K562 (cell line): Measurements from ENCODE around the gene NFIC. TPM values are rescaled to one million over a fixed set of nuclear protein-coding genes. Genes with fewer than 3 reads are reported as not detected.
A peak's percentile ranks its signal among the peaks of the same experiment; 100 is the strongest.

Experiments used
- ATAC-seq: fragments of 200-7000 bp; cut with Tn5 transposase; 3 replicates; pipeline ENCODE4 v1.9.1; 2020; ENCODE audit warnings: moderate library complexity
- BruUV-seq: library from RNA; stranded (reverse); fragments of 400-500 nt; replicated peaks from 2 replicates; lab custom pipeline; 2021; lab: Mats Ljungman, UMichigan
- CTCF ChIA-PET: fragments of 300-600 bp; formaldehyde crosslinking; extraction: SDS; loops from one replicate; lab custom pipeline; 2021; ENCODE audit warnings: low intra/inter-chr PET ratio; lab: Yijun Ruan, JAX
- POLR2A ChIA-PET: fragments of 300-600, 350-650 bp; sonication (Branson Sonifier 250); formaldehyde crosslinking; extraction: SDS; loops from one replicate; lab custom pipeline; 2021; ENCODE audit warnings: antibody characterized with exemption, inconsistent platforms; lab: Yijun Ruan, JAX
- DNase-seq, 4 experiments: peaks; one replicate each; pipeline versions ENCODE4 v3.0.0 to v3.0.0-alpha.2; 2011 to 2018; ENCODE audit warnings: low spot score in 3 of 4, mixed read lengths in 3 of 4; ENCODE audit errors: extremely low read depth in 1 of 4
- FAIRE-seq: peaks from 2 replicates; lab custom pipeline; 2011; peaks lifted over from hg19 to GRCh38; lab: Jason Lieb, UNC
- H2AFZ ChIP-seq: 2 replicates; pipeline ENCODE4 v1.6.0; 2011; ENCODE audit warnings: low read depth, low read length, control low read depth, inconsistent platforms
- H3K27ac ChIP-seq: fragments of 200-600 bp; 3 replicates; pipeline ENCODE4 v1.8.0; 2011; ENCODE audit warnings: low read depth, mild to moderate bottlenecking, control low read depth, inconsistent platforms, low read length, moderate library complexity, mixed read lengths; ENCODE audit errors: extremely low read depth
- H3K27me3 ChIP-seq, 2 experiments: fragments of 300-600 bp in 1 of 2; 2 replicates in 1 of 2; 3 replicates in 1 of 2; pipeline versions ENCODE4 v1.6.0 to v1.8.0; 2011; ENCODE audit warnings: inconsistent platforms in 2 of 2, low read length in 2 of 2, mild to moderate bottlenecking in 1 of 2, mixed read lengths in 1 of 2, moderate library complexity in 1 of 2; ENCODE audit not compliant: control insufficient read depth in 2 of 2, insufficient read depth in 2 of 2
- H3K36me3 ChIP-seq: fragments of 300-600 bp; 3 replicates; pipeline ENCODE4 v1.8.0; 2011; ENCODE audit warnings: mild to moderate bottlenecking, low read length, inconsistent platforms; ENCODE audit not compliant: control insufficient read depth, insufficient read depth
- H3K4me1 ChIP-seq, 2 experiments: fragments of 200-600 bp in 1 of 2; replicated peaks in 1 of 2; 2 replicates in 1 of 2; 3 replicates in 1 of 2; pipeline versions ENCODE4 v1.5.1 to v1.8.0; 2011; ENCODE audit warnings: inconsistent platforms in 2 of 2, low read length in 2 of 2, mild to moderate bottlenecking in 1 of 2, mixed read lengths in 1 of 2, moderate library complexity in 1 of 2; ENCODE audit not compliant: control insufficient read depth in 2 of 2, insufficient read depth in 2 of 2
- H3K4me2 ChIP-seq: 2 replicates; pipeline ENCODE4 v1.6.1; 2011; ENCODE audit warnings: low read length, control low read depth, inconsistent platforms, mixed read lengths; ENCODE audit not compliant: insufficient read depth
- H3K4me3 ChIP-seq: fragments of 200-600 bp; sonication (generic), shearing (Covaris generic); 2 replicates; pipeline ENCODE4 v1.5.1; 2016; ENCODE audit warnings: control low read depth, inconsistent platforms
- H3K79me2 ChIP-seq: fragments of 200-600 bp; 3 replicates; pipeline ENCODE4 v1.8.0; 2011; ENCODE audit warnings: low read length, inconsistent platforms; ENCODE audit not compliant: control insufficient read depth, insufficient read depth
- H3K9ac ChIP-seq, 2 experiments: 2 replicates each; pipeline versions ENCODE4 v1.6.0 to v1.6.1; 2011; ENCODE audit warnings: low read depth in 2 of 2, low read length in 2 of 2, control low read depth in 1 of 2, inconsistent platforms in 1 of 2, mild to moderate bottlenecking in 1 of 2, mixed read lengths in 1 of 2; ENCODE audit not compliant: insufficient read depth in 1 of 2
- H3K9me1 ChIP-seq: one replicate; pipeline ENCODE4 v1.6.0; 2011; ENCODE audit warnings: inconsistent platforms, mild to moderate bottlenecking, low read length, moderate library complexity; ENCODE audit not compliant: control insufficient read depth, insufficient read depth
- H3K9me3 ChIP-seq: replicated peaks from 2 replicates; pipeline ENCODE4 v1.5.1; 2011; ENCODE audit warnings: low read depth, low read length, inconsistent platforms; ENCODE audit not compliant: control insufficient read depth, insufficient read depth
- H4K20me1 ChIP-seq: replicated peaks from 2 replicates; pipeline ENCODE4 v1.6.1; 2011; ENCODE audit warnings: low read length, inconsistent platforms, mixed read lengths; ENCODE audit not compliant: control insufficient read depth, insufficient read depth
- ADNP ChIP-seq: fragments of 200-800 bp; sonication (Bioruptor generic); IDR thresholded peaks from 2 replicates; pipeline ENCODE4 v1.6.1; 2016; ENCODE audit warnings: missing genetic modification characterization, missing compliant biosample characterization
- BCL6 ChIP-seq: fragments of 250-450 bp; sonication (Bioruptor Pico); IDR thresholded peaks from 2 replicates; pipeline ENCODE4 v1.4.0; 2020
- BCOR ChIP-seq: fragments of 450-650 bp; IDR thresholded peaks from 2 replicates; pipeline ENCODE4 v1.6.1; 2016
- CBX1 ChIP-seq: sonication (generic); IDR thresholded peaks from 2 replicates; pipeline ENCODE4 v1.6.1; 2016; ENCODE audit warnings: antibody characterized with exemption, low read depth, mild to moderate bottlenecking
- CEBPG ChIP-seq, 3 experiments: fragments of 200-800 bp in 1 of 3; sonication (Bioruptor generic) in 1 of 3; sonication (generic) in 1 of 3; formaldehyde crosslinking in 1 of 3; IDR thresholded peaks in 2 of 3; conservative IDR thresholded peaks in 1 of 3; 2 replicates each; pipeline versions ENCODE4 v1.6.1 to v1.8.0; 2016 to 2022; ENCODE audit warnings: missing compliant biosample characterization in 2 of 3, missing genetic modification characterization in 2 of 3, mild to moderate bottlenecking in 1 of 3, missing genetic modification reagents in 1 of 3
- CHD4 ChIP-seq: fragments of 200-600 bp; sonication (generic); IDR thresholded peaks from 3 replicates; pipeline ENCODE4 v1.6.1; 2012; ENCODE audit warnings: low read depth, mild to moderate bottlenecking, mixed read lengths, low read length, inconsistent platforms; ENCODE audit not compliant: insufficient read depth, insufficient replicate concordance, poor library complexity, severe bottlenecking
- E2F3 ChIP-seq: fragments of 250-450 bp; sonication (Bioruptor Pico); IDR thresholded peaks from 2 replicates; pipeline ENCODE4 v1.4.0; 2020; ENCODE audit warnings: mild to moderate bottlenecking
- KDM1A ChIP-seq, 2 experiments: fragments of 450-650 bp; IDR thresholded peaks; 2 replicates each; pipeline ENCODE4 v1.6.1; 2016; ENCODE audit warnings: mild to moderate bottlenecking in 2 of 2
- MAX ChIP-seq: sonication (generic); formaldehyde crosslinking; IDR thresholded peaks from 2 replicates; pipeline ENCODE4 v1.9.0; 2022; ENCODE audit warnings: mild to moderate bottlenecking, missing genetic modification reagents
- NCOA2 ChIP-seq, 2 experiments: fragments of 450-650 bp; IDR thresholded peaks; 2 replicates each; pipeline ENCODE4 v1.6.1; 2018; ENCODE audit warnings: mild to moderate bottlenecking in 2 of 2, moderate library complexity in 1 of 2; ENCODE audit not compliant: partially characterized antibody in 2 of 2
- PTBP1 ChIP-seq: fragments of 200-400 bp; formaldehyde crosslinking; IDR thresholded peaks from 2 replicates; pipeline ENCODE4 v1.6.1; 2017; ENCODE audit warnings: low read depth, low read length
- RBM15 ChIP-seq: fragments of 200-400 bp; formaldehyde crosslinking; IDR thresholded peaks from 2 replicates; pipeline ENCODE4 v1.6.1; 2018; ENCODE audit warnings: mild to moderate bottlenecking, low read length, moderate library complexity; ENCODE audit not compliant: insufficient read depth
- RBM22 ChIP-seq: fragments of 200-400 bp; formaldehyde crosslinking; IDR thresholded peaks from 2 replicates; pipeline ENCODE4 v1.6.1; 2018; ENCODE audit warnings: low read length, low read depth; ENCODE audit not compliant: poor library complexity, severe bottlenecking
- RBM25 ChIP-seq: fragments of 200-400 bp; formaldehyde crosslinking; IDR thresholded peaks from 2 replicates; pipeline ENCODE4 v1.6.1; 2018; ENCODE audit warnings: low read length, low read depth, moderate library complexity; ENCODE audit not compliant: severe bottlenecking
- SETDB1 ChIP-seq: IDR thresholded peaks from one replicate; pipeline ENCODE4 v1.6.1; 2012; ENCODE audit warnings: low read length, control low read depth, inconsistent platforms
- SMARCA5 ChIP-seq: fragments of 450-650 bp; IDR thresholded peaks from 2 replicates; pipeline ENCODE4 v1.6.1; 2016
- STAG1 ChIP-seq: sonication (generic); formaldehyde crosslinking; IDR thresholded peaks from 2 replicates; pipeline ENCODE4 v1.5.0; 2020; ENCODE audit warnings: missing genetic modification reagents, borderline replicate concordance
- ZNF274 ChIP-seq: IDR thresholded peaks from 2 replicates; pipeline ENCODE4 v1.6.1; 2011; ENCODE audit warnings: low read depth, mild to moderate bottlenecking, low read length, moderate library complexity, borderline replicate concordance
- ZNF431 ChIP-seq: sonication (generic); formaldehyde crosslinking; IDR thresholded peaks from 2 replicates; pipeline ENCODE4 v1.8.0; 2022; ENCODE audit warnings: mild to moderate bottlenecking, missing genetic modification reagents
- ZNF79 ChIP-seq: fragments of 250-450 bp; sonication (Bioruptor Pico); IDR thresholded peaks from 2 replicates; pipeline ENCODE4 v1.4.0; 2020; ENCODE audit warnings: low read depth, mild to moderate bottlenecking, moderate library complexity
- WGBS: fragments of 100-300 bp; shearing (Covaris generic); methylation state at CpG from one replicate; pipeline ENCODE4 v1.1.6; 2016; ENCODE audit warnings: low coverage, mixed read lengths; ENCODE audit not compliant: insufficient coverage; ENCODE audit errors: missing lambda C conversion rate; 5-methylcytosine and 5-hydroxymethylcytosine counted together
- in situ Hi-C: fragments of 300-500 bp; cut with MboI; formaldehyde crosslinking; loops from 4 replicates; pipeline ENCODE4 v1.15.0; 2018; ENCODE audit warnings: inconsistent platforms, mixed read lengths
- intact Hi-C: fragments of 100-400 bp; cut with micrococcal nuclease; formaldehyde crosslinking; loops from 2 replicates; pipeline ENCODE4 v1.14.2; 2022
- polyA plus RNA-seq, 8 experiments: library from polyadenylated mRNA; depleted of rRNA in 4 of 8; stranded (reverse) in 5 of 8; unstranded in 3 of 8; fragments of >200 nt; fragmentation: Nextera tagmentation in 2 of 8; fragmentation: Illumina TruSeq in 1 of 8; extraction: Ambion mirVana in 2 of 8; extraction: Trizol in 1 of 8; gene quantifications; 2 replicates each; pipeline versions ENCODE4 v1.2.1 to v1.2.3, GENCODE V29; 2011 to 2014; ENCODE audit warnings: inconsistent platforms in 1 of 8, missing spikeins in 1 of 8
- total RNA-seq, 7 experiments: library from RNA; depleted of rRNA in 6 of 7; stranded (reverse); fragments of >200 nt in 6 of 7; fragmentation: Illumina TruSeq in 2 of 7; extraction: Trizol in 2 of 7; gene quantifications; 2 replicates each; pipeline versions ENCODE4 v1.2.1 to v1.2.3, GENCODE V29; 2011 to 2021; ENCODE audit warnings: low replicate concordance in 1 of 7

Gene NFIC
- total and polyA plus RNA-seq, 9 of the 15 experiments (the other 6 are each of a cell fraction or from before 2014, with no cell fraction given) = 0.71 to 62.1 (median 6.9) TPM

DNA sequence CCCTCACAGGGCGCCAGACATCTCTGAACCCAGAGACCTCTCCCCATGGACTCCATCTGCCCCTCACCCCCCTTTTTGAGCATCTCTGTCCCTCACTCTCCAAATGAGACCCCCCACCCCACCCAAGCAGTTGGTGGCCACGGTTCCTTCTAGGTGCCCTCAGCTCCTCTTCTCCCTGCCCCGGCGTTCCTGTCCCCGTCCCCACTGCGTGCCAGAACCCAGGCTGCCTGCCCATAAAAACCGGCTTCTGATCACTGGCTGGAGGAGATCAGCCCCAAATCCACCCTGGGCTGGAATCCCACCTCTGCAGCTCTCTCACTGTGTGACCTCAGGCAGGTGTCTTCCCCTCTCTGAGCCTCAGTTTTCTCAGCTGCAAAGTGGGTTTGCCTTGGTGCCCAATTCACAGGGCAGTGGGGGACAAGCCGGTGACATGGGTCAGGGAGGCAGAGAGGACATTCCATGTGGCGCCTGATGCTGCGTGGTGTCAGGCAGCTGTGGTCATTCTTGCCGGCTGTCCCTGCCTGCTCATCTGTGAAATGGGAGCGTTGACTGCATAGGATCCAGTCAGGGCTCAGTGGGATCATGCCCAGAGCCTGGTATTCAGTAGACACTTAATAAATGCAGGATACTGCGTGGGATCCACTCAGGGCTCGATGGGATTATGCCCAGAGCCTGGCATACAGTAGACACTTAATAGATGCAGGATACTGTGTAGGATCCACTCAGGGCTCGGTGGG is 88.4 kb downstream of the NFIC start:
- CTCF ChIA-PET = no interaction called here
- no TSS peak for BruUV-seq
- no peak for FAIRE-seq
- Histone ChIP-seq H4K20me1 (peaks cover 8% of the 10 kb centered on the region), H3K27ac (no peak overlapping the region), H3K36me3 (peaks cover 97% of the 10 kb centered on the region), H3K4me2 (no peak overlapping the region), H3K27me3 (no peaks in the 10 kb centered on the region), H3K9ac (no peak overlapping the region), H3K9me3 (no peaks in the 10 kb centered on the region), H2AFZ (no peak overlapping the region), H3K9me1 (no peaks in the 10 kb centered on the region), H3K4me1 (peaks cover 3 to 50% of the 10 kb centered on the region in 2 experiments; a peak in 2 of 5 replicates), H3K4me3 (no peak overlapping the region), H3K79me2 (peaks cover 5% of the 10 kb centered on the region; the same call in 2 of the 3 replicates)
- intact Hi-C loops (no loop called here), in situ Hi-C loops (no loop called here)
- POLR2A ChIA-PET = interaction anchor here (0.6 kb wide), 1 partner anchor 594 kb away, joined by 3 read pairs; no protein-coding TSS in a partner anchor
- DNase-seq = no peak
- WGBS = 92% methylated on average over 15 of the region's 15 CpGs
- no peak for ATAC-seq
- TF ChIP-seq RBM15 (no peak), SETDB1 (no peak), CBX1 (peak; percentile 58; the same call in 1 of the 2 replicates), ZNF79 (CRISPR knock-in tag) (no peak), BCOR (peak; percentile 85), CEBPG (CRISPR knock-in tag; IDR thresholded peaks at IDR 0.05) (0 out of 2 replicates have a peak, but pooled peaks have one; percentile 16), CEBPG (tag; conservative IDR thresholded peaks at IDR 0.05 in 1 of 2, IDR thresholded peaks at IDR 0.05 in 1 of 2) (no peak), NCOA2 (IDR thresholded peaks at IDR 0.05; ENCODE audit: partially characterized antibody in 2 of 2) (no peak), STAG1 (CRISPR knock-in tag) (no peak), BCL6 (no peak), ZNF431 (CRISPR knock-in tag) (no peak), RBM25 (peak; percentile 53), MAX (CRISPR knock-in tag) (peak; percentile 20; the same call in 1 of the 2 replicates), ZNF274 (no peak), KDM1A (IDR thresholded peaks at IDR 0.05) (peak; percentile 30 to 44; a peak in 2 of 4 replicates), E2F3 (CRISPR knock-in tag) (no peak), SMARCA5 (peak; percentile 72; the same call in 1 of the 2 replicates), RBM22 (peak; percentile 78), CHD4 (peak; percentile 32), ADNP (tag) (peak; percentile 79), PTBP1 (peak; percentile 66; the same call in 1 of the 2 replicates)
